ENCODE results near the gene DSE. TPM values are rescaled to one million over a fixed set of nuclear protein-coding genes. Genes with fewer than 3 reads are reported as not detected.

The DSE gene
- total RNA-seq, 1 donor from 2014 or later = 26.5 TPM

GRCh38 chr6:116450185-116450710, 79.5 kb downstream of the DSE start:
- no peaks in the 10 kb centered on the region for H3K36me3 Mint-ChIP-seq (ENCODE audit: low read depth, unreplicated experiment)
- H3K9me3 Mint-ChIP-seq (ENCODE audit: unreplicated experiment) = no peaks in the 10 kb centered on the region
- H3K4me3 Mint-ChIP-seq (ENCODE audit: unreplicated experiment) = no peak overlapping the region
- H3K27me3 Mint-ChIP-seq (ENCODE audit: unreplicated experiment) = peaks cover 2% of the 10 kb centered on the region
- peak overlapping the region; percentile 28 for H3K27ac Mint-ChIP-seq (ENCODE audit: unreplicated experiment)
- TF ChIP-seq CTCF (IDR thresholded peaks at IDR 0.05; ENCODE audit: unreplicated experiment) = no peak
- H3K4me1 Mint-ChIP-seq (ENCODE audit: unreplicated experiment) = peaks cover 42% of the 10 kb centered on the region
- DNase-seq (ENCODE audit: low spot score) = no peak

GRCh38 chr6:116450769-116451740, 80.3 kb downstream of the DSE start:
- Mint-ChIP-seq H3K27ac (ENCODE audit: unreplicated experiment) (peak overlapping the region; percentile 59), H3K4me1 (ENCODE audit: unreplicated experiment) (peaks cover 42% of the 10 kb centered on the region), H3K27me3 (ENCODE audit: unreplicated experiment) (peaks cover 2% of the 10 kb centered on the region), H3K36me3 (ENCODE audit: low read depth, unreplicated experiment) (no peaks in the 10 kb centered on the region), H3K4me3 (ENCODE audit: unreplicated experiment) (peak overlapping the region; percentile 16), H3K9me3 (ENCODE audit: unreplicated experiment) (no peaks in the 10 kb centered on the region)
- TF ChIP-seq CTCF (IDR thresholded peaks at IDR 0.05; ENCODE audit: unreplicated experiment) = no peak
- DNase-seq (ENCODE audit: low spot score) = peak; percentile 13

GRCh38 chr6:116451916-116452315, 81.2 kb downstream of the DSE start:
- no peak for TF ChIP-seq CTCF (IDR thresholded peaks at IDR 0.05; ENCODE audit: unreplicated experiment)
- no peak for DNase-seq (ENCODE audit: low spot score)
- H3K4me1 Mint-ChIP-seq (ENCODE audit: unreplicated experiment) = peaks cover 40% of the 10 kb centered on the region
- H3K27me3 Mint-ChIP-seq (ENCODE audit: unreplicated experiment) = peaks cover 2% of the 10 kb centered on the region
- no peaks in the 10 kb centered on the region for H3K9me3 Mint-ChIP-seq (ENCODE audit: unreplicated experiment)
- H3K4me3 Mint-ChIP-seq (ENCODE audit: unreplicated experiment) = no peak overlapping the region
- H3K27ac Mint-ChIP-seq (ENCODE audit: unreplicated experiment) = no peak overlapping the region
- no peaks in the 10 kb centered on the region for H3K36me3 Mint-ChIP-seq (ENCODE audit: low read depth, unreplicated experiment)

GRCh38 chr6:116452531-116452930, 81.8 kb downstream of the DSE start:
- H3K9me3 Mint-ChIP-seq (ENCODE audit: unreplicated experiment) = no peaks in the 10 kb centered on the region
- no peak for DNase-seq (ENCODE audit: low spot score)
- no peak overlapping the region for H3K4me3 Mint-ChIP-seq (ENCODE audit: unreplicated experiment)
- H3K27ac Mint-ChIP-seq (ENCODE audit: unreplicated experiment) = no peak overlapping the region
- H3K27me3 Mint-ChIP-seq (ENCODE audit: unreplicated experiment) = peaks cover 2% of the 10 kb centered on the region
- peaks cover 38% of the 10 kb centered on the region for H3K4me1 Mint-ChIP-seq (ENCODE audit: unreplicated experiment)
- TF ChIP-seq CTCF (IDR thresholded peaks at IDR 0.05; ENCODE audit: unreplicated experiment) = no peak
- no peaks in the 10 kb centered on the region for H3K36me3 Mint-ChIP-seq (ENCODE audit: low read depth, unreplicated experiment)

GRCh38 chr6:116456106-116456505, 85.4 kb downstream of the DSE start:
- H3K4me1 Mint-ChIP-seq (ENCODE audit: unreplicated experiment) = peaks cover 13% of the 10 kb centered on the region
- no peak for TF ChIP-seq CTCF (IDR thresholded peaks at IDR 0.05; ENCODE audit: unreplicated experiment)
- H3K36me3 Mint-ChIP-seq (ENCODE audit: low read depth, unreplicated experiment) = no peaks in the 10 kb centered on the region
- no peak for DNase-seq (ENCODE audit: low spot score)
- H3K27me3 Mint-ChIP-seq (ENCODE audit: unreplicated experiment) = peaks cover 2% of the 10 kb centered on the region
- H3K27ac Mint-ChIP-seq (ENCODE audit: unreplicated experiment) = no peak overlapping the region
- H3K9me3 Mint-ChIP-seq (ENCODE audit: unreplicated experiment) = no peaks in the 10 kb centered on the region
- no peak overlapping the region for H3K4me3 Mint-ChIP-seq (ENCODE audit: unreplicated experiment)
